Esophagus muscularis mucosa (tissue), 4 donors: ENCODE data around the gene USP6. TPM values are rescaled to one million over a fixed set of nuclear protein-coding genes. Genes with fewer than 3 reads are reported as not detected.

ENCODE experiments used
- DNase-seq: peaks from one replicate; pipeline ENCODE4 v3.0.0-alpha.2; 2017; ENCODE audit errors: extremely low spot score
- H3K27ac ChIP-seq, 4 donors: fragments of 200-600 bp; sonication (generic); replicated peaks in 1 of 4; 1 replicate in 3 of 4; 2 replicates in 1 of 4; pipeline ENCODE4 v1.5.1; 2016 to 2019; ENCODE audit warnings: mild to moderate bottlenecking in 1 of 4
- H3K27me3 ChIP-seq, 4 donors: fragments of 200-600 bp; sonication (generic); one replicate each; pipeline versions ENCODE4 v1.5.1 to v1.6.0; 2016 to 2019
- H3K36me3 ChIP-seq, 4 donors: fragments of 200-600 bp; sonication (generic); one replicate each; pipeline ENCODE4 v1.5.1; 2016 to 2019
- H3K4me1 ChIP-seq, 4 donors: fragments of 200-600 bp; sonication (generic); one replicate each; pipeline ENCODE4 v1.5.1; 2016 to 2019
- H3K4me3 ChIP-seq, 4 donors: fragments of 200-600 bp; sonication (generic); 1 replicate in 2 of 4; 2 replicates in 2 of 4; pipeline ENCODE4 v1.5.1; 2016 to 2019; ENCODE audit warnings: mild to moderate bottlenecking in 4 of 4, moderate library complexity in 1 of 4
- H3K9me3 ChIP-seq, 4 donors: fragments of 200-600 bp; sonication (generic); 1 replicate in 3 of 4; 2 replicates in 1 of 4; pipeline ENCODE4 v1.5.1; 2016 to 2019
- CTCF ChIP-seq, 3 experiments: fragments of 200-600 bp in 2 of 3; fragments of 450-650 bp in 1 of 3; sonication (generic) in 2 of 3; IDR thresholded peaks; one replicate each; pipeline ENCODE4 v1.5.1; 2017 to 2019; ENCODE audit warnings: antibody characterized with exemption in 3 of 3, mild to moderate bottlenecking in 2 of 3, moderate library complexity in 1 of 3
- EP300 ChIP-seq: sonication (generic); formaldehyde crosslinking; IDR thresholded peaks from one replicate; pipeline ENCODE4 v1.6.1; 2017; ENCODE audit warnings: antibody characterized with exemption
- POLR2A ChIP-seq: fragments of 450-650 bp; IDR thresholded peaks from one replicate; pipeline ENCODE4 v1.6.1; 2017; ENCODE audit warnings: antibody characterized with exemption, moderate library complexity, mild to moderate bottlenecking, low read depth
- POLR2AphosphoS5 ChIP-seq, 2 donors: sonication (generic); formaldehyde crosslinking; IDR thresholded peaks; one replicate each; pipeline ENCODE4 v1.6.1; 2017; ENCODE audit warnings: antibody characterized with exemption in 2 of 2
- WGBS: methylation state at CpG from one replicate; pipeline ENCODE4 v1.1.5; 2018; 5-methylcytosine and 5-hydroxymethylcytosine counted together
- intact Hi-C: fragments of 100-400 bp; cut with DNase I; formaldehyde crosslinking; loops from one replicate; pipeline ENCODE4 v1.15.1; 2023
- total RNA-seq, 4 donors: library from RNA; depleted of rRNA; stranded (reverse); fragments of >200 nt; gene quantifications; one replicate each; pipeline versions ENCODE4 v1.1.0 to v1.2.1, GENCODE V29; 2016

USP6 gene
- total RNA-seq, 4 donors from 2014 or later: 0.06 to 2.9 (median 0.33) TPM; not detected in 1

GRCh38 chr17:5203178-5203907 is 87.5 kb downstream of the USP6 start:
- no peak for TF ChIP-seq POLR2AphosphoS5 (IDR thresholded peaks at IDR 0.05)
- no peak for TF ChIP-seq POLR2A
- no peak for TF ChIP-seq CTCF (IDR thresholded peaks at IDR 0.05)
- TF ChIP-seq EP300: no peak
- Histone ChIP-seq H3K4me3 (no peak overlapping the region), H3K27ac (no peak overlapping the region), H3K4me1 (no peaks in the 10 kb centered on the region), H3K9me3 (no peaks in the 10 kb centered on the region), H3K36me3 (no peaks in the 10 kb centered on the region), H3K27me3 (no peaks in the 10 kb centered on the region)
- 92% methylated on average over 10 of the region's 14 CpGs for WGBS
- DNase-seq: no peak
- intact Hi-C loops: no loop called here

GRCh38 chr17:5203908-5204294 is 88.1 kb downstream of the USP6 start:
- 93% methylated on average over 1 of the region's 1 CpG for WGBS
- intact Hi-C loops: no loop called here
- Histone ChIP-seq H3K4me3 (no peak overlapping the region), H3K4me1 (no peaks in the 10 kb centered on the region), H3K9me3 (no peaks in the 10 kb centered on the region), H3K27me3 (no peaks in the 10 kb centered on the region), H3K27ac (no peak overlapping the region), H3K36me3 (no peaks in the 10 kb centered on the region)
- TF ChIP-seq EP300 (no peak), CTCF (IDR thresholded peaks at IDR 0.05) (no peak), POLR2AphosphoS5 (IDR thresholded peaks at IDR 0.05) (no peak), POLR2A (no peak)
- DNase-seq: no peak

GRCh38 chr17:5209396-5209795 is 93.6 kb downstream of the USP6 start:
- peaks cover 0 to 31% (median 10%) of the 10 kb centered on the region in 4 donors for H3K36me3 ChIP-seq
- WGBS: 95% methylated on average over 3 of the region's 3 CpGs
- no peak for TF ChIP-seq POLR2A
- intact Hi-C loops: no loop called here
- H3K9me3 ChIP-seq: no peaks in the 10 kb centered on the region
- H3K27me3 ChIP-seq: no peaks in the 10 kb centered on the region
- DNase-seq: no peak
- no peak overlapping the region for H3K27ac ChIP-seq
- H3K4me1 ChIP-seq: no peaks in the 10 kb centered on the region
- H3K4me3 ChIP-seq: no peak overlapping the region

GRCh38 chr17:5210091-5210490 is 94.3 kb downstream of the USP6 start:
- Histone ChIP-seq H3K36me3 (peaks cover 0 to 37% (median 13%) of the 10 kb centered on the region in 4 donors), H3K27me3 (no peaks in the 10 kb centered on the region), H3K27ac (no peak overlapping the region), H3K4me3 (no peak overlapping the region), H3K4me1 (no peaks in the 10 kb centered on the region), H3K9me3 (no peaks in the 10 kb centered on the region)
- TF ChIP-seq CTCF (IDR thresholded peaks at IDR 0.05): no peak
- TF ChIP-seq EP300: no peak
- no peak for TF ChIP-seq POLR2A
- no peak for TF ChIP-seq POLR2AphosphoS5 (IDR thresholded peaks at IDR 0.05)
- 96% methylated on average over 2 of the region's 5 CpGs for WGBS
- intact Hi-C loops: no loop called here
- DNase-seq: no peak

DNA sequence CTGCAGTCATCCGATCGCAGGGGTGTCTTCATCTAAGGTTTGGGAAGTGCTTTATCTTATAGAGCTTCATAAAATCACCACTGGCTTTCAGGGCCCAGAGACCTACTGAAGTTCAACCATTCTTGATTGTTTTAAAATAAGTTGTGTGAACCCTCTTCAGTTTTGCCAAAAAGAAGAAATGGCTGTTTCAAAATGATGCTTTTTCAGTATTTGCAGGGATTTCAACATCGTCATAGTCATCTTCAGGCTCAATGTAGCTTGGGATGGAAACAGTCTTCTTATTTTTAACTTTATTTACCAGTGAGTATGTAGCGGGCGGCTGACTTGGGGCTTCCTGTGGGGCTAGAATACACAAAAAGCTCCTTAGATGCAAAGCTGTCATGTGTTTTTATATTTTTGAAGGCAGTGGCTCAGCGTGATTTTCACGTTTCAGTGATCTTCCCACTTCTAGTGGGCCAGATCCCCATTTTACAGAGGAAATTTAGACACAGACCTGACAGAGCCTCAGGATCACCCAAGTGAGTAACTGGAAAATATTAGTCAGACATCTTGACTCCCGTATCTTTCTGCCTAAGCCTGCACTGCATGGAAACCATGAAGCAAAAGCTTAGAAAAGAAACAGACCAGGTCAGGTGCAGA is 94.9 kb downstream of the USP6 start:
- H3K4me1 ChIP-seq: no peaks in the 10 kb centered on the region
- peaks cover 0 to 43% (median 20%) of the 10 kb centered on the region in 4 donors for H3K36me3 ChIP-seq
- no peak for DNase-seq
- no peak for TF ChIP-seq POLR2A
- TF ChIP-seq POLR2AphosphoS5 (IDR thresholded peaks at IDR 0.05): no peak
- no peak for TF ChIP-seq EP300
- no peak for TF ChIP-seq CTCF (IDR thresholded peaks at IDR 0.05)
- H3K4me3 ChIP-seq: no peak overlapping the region
- H3K27me3 ChIP-seq: no peaks in the 10 kb centered on the region
- 84% methylated on average over 8 of the region's 8 CpGs for WGBS
- no peaks in the 10 kb centered on the region for H3K9me3 ChIP-seq
- peak overlapping the region in 1 of 4 donors; percentile 48 for H3K27ac ChIP-seq
- intact Hi-C loops: no loop called here
